Right lobe of liver (tissue), 4 donors: ENCODE data around the gene PLEKHM2.
A peak's percentile ranks its signal among the peaks of the same experiment; 100 is the strongest.

ENCODE experiments used
- POLR2A ChIP-seq: fragments of 450-650 bp; IDR thresholded peaks from one replicate; pipeline ENCODE4 v1.6.1; 2017; ENCODE audit warnings: antibody characterized with exemption, mild to moderate bottlenecking
- TF ChIP-seq, protein P1 (sequence below), 4 donors: fragments of 200-600 bp in 3 of 4; fragments of 450-650 bp in 1 of 4; IDR thresholded peaks; one replicate each; pipeline versions ENCODE4 v1.5.1 to v1.8.0; 2016 to 2022; ENCODE audit warnings: antibody characterized with exemption in 4 of 4, mild to moderate bottlenecking in 2 of 4
- donor health status: DM: no; HTN: no; CAD: no.
- donor health status: DM: no; HTN: no; CAD: no.
- donor health status: DM: no; HTN: yes; CAD: no.

DNA sequence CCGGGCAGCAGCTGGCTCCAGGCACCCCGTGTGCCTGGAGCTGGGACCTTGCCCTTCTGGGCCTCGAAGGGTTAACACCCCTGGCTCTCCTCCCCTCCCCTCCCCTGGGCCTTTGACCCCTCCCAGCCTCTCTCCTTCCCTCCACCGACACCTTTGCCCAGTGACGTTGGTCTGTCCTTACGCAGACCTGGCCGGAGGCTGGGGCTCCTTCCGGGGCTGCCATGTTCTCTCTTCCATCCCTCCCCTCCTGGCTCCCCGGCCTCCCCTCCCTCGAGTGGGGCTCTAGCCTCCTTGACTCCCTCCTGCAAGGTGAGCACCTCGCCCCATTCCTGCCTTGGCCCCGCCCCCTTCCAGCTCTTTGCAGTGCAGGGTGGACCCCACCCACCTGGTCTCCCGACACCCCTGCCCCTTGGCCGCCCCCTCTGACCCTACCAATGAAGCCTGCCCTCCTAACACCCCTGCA lies 58.2 kb downstream of the PLEKHM2 start, which contains the start of gene TMEM82:
- TF ChIP-seq, protein P1, sequence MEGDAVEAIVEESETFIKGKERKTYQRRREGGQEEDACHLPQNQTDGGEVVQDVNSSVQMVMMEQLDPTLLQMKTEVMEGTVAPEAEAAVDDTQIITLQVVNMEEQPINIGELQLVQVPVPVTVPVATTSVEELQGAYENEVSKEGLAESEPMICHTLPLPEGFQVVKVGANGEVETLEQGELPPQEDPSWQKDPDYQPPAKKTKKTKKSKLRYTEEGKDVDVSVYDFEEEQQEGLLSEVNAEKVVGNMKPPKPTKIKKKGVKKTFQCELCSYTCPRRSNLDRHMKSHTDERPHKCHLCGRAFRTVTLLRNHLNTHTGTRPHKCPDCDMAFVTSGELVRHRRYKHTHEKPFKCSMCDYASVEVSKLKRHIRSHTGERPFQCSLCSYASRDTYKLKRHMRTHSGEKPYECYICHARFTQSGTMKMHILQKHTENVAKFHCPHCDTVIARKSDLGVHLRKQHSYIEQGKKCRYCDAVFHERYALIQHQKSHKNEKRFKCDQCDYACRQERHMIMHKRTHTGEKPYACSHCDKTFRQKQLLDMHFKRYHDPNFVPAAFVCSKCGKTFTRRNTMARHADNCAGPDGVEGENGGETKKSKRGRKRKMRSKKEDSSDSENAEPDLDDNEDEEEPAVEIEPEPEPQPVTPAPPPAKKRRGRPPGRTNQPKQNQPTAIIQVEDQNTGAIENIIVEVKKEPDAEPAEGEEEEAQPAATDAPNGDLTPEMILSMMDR (IDR thresholded peaks at IDR 0.05) = no peak
- peak; percentile 64 for TF ChIP-seq POLR2A
